GM12892 (cell line): ENCODE results near the gene CCDC149.

Experiments
- DNase-seq: peaks from one replicate; pipeline ENCODE4 v3.0.0; 2011; ENCODE audit not compliant: insufficient read length
- FAIRE-seq: peaks from 2 replicates; lab custom pipeline; 2011; peaks lifted over from hg19 to GRCh38; lab: Jason Lieb, UNC
- POLR2A ChIP-seq: IDR thresholded peaks from 2 replicates; pipeline ENCODE4 v1.6.1; 2011; ENCODE audit warnings: low read depth, low read length, control low read depth
- POLR2AphosphoS5 ChIP-seq: IDR thresholded peaks from 2 replicates; pipeline ENCODE4 v1.6.1; 2011; ENCODE audit warnings: low read depth, low read length, control low read depth
- TAF1 ChIP-seq: IDR thresholded peaks from 2 replicates; pipeline ENCODE4 v1.6.1; 2011; ENCODE audit warnings: low read depth, mild to moderate bottlenecking, control low read depth, low read length, borderline replicate concordance

Gene CCDC149

DNA sequence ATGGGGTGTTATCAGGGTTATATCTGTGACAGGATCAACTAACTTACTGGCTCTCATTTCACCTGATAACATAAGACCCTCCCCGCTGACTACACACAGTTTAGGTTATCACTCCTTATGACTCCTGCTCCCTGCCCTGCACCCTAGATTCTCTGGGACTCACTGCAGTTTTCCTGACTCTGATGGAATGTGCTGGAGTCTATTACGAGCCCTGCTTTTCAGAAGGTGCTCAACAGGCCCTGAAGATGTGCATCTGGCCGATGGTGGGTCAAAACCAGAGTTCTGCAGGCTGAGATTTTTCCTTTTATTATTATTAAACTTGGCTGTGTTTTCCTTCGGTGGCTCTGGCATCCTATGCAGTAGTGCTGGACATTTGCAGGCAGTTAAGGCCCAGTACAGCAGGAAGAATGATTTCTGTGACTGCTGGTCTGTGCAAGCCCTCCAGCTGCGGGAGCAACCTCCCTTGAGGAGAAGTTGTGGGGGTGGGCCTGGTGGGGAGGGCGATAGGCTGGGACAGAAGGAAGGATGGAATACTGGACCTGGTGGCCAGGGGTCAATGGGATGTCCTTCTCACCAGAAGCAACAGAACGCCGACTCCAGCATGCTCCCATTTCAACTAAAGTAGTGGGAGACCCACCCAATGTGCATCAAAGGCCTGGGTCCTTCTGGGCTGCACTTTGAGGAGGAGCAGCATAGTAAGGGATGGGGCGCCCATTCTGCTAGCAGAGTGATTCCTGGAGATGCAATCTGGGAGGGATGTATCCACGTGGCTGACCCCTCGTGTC is 106.4 kb downstream of the CCDC149 start:
- TF ChIP-seq POLR2AphosphoS5: no peak
- DNase-seq (no peak), FAIRE-seq (no peak)

DNA sequence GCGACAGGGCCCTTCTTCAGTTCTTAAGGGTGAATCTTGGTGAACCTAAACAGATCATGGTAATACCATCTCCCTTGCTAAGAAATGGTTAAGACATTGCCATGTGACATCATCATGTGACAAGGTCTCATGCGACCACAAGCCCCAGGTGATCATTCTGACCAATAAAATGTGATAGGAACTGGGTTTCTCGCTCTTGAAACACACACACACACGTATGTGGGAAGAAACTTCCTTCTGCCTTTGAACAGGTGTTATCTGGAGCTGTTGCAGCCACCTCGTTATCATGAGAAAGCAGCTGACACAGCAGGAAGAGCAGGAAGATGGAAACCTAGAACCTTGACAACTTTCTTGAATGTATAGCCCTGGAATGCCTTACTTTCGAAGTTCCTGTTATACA is 107.3 kb downstream of the CCDC149 start:
- FAIRE-seq: peak; percentile 48
- no peak for DNase-seq

DNA sequence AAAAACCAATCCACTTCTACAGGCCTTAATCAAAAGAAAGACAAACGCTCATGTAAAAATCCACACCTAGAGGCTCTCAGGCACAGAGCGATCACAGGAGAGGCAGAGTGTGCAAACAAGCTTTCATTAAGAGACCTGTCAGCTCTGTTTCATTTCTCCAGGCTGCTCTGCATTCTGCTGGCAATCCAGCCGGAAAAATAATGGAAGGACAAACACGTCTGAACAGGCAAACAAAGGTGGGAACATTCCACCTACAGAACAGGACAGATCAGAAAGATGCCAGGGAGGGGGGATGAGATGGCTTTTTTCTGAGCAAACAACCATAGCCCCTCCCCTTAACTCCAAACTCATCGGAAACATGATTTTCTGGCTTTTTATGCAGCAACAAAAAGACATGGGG is 107.8 kb downstream of the CCDC149 start:
- DNase-seq: no peak
- TF ChIP-seq POLR2A (no peak), TAF1 (no peak), POLR2AphosphoS5 (no peak)
- FAIRE-seq: no peak

More for the DNA sequence above, 107.3 kb downstream of the CCDC149 start:
- no peak for TF ChIP-seq TAF1
- no peak for TF ChIP-seq POLR2A
- no peak for TF ChIP-seq POLR2AphosphoS5

DNA sequence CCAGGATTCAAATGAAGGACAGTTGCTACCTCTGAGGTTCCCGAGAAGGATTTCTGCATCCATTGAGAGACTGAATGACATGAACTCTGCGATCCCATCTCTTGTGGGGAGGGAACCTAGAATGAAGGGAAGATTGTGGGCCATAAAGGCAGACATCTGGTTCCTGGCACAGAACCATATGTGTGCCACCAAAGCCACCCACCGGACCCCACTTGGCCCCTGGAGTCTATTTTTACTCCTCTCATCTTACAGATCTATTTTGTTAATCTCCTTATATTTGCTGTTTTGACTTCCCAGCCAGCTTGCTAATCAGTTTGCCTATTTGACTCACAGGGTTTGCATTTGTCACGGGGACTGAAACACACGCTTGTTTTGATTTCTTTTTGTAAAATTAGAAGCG is 110.2 kb downstream of the CCDC149 start:
- no peak for TF ChIP-seq TAF1
- no peak for DNase-seq
- no peak for FAIRE-seq

DNA sequence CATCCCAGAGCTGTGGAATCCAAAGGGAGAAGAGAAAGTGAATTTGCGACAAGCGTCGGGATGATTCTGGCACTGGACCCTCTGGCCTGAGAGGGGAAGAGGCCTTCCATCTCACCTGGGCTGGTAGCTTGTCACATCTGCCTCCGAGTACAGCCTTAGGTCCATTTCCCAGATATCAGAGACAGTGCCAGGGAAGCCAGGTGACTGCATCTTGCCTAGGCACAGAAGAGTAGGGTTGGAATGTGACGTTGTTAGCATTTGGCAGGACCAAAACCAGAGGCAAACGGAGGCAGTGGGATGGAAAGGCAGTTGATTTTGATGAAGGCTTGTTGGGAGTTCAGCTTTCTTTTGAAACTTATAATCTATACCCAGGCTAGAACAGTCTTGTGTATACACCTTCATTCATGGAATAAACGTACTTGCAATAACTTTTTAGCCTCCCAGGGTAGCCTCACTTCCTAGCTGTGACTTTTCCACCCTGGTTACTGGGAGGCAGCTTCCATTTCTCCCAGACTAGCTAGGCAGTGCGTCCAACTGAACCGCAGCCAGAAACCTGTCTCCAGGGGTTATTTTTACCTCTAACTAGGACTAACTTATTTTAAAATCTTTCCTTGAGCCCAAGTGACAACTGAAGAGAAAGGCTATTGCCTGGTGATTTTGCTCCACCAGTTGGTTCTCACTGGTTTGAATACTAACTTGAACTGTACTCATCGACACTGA is 111.5 kb downstream of the CCDC149 start:
- TF ChIP-seq POLR2AphosphoS5: no peak
- TF ChIP-seq POLR2A: no peak
- TF ChIP-seq TAF1: no peak
- FAIRE-seq: no peak
- no peak for DNase-seq

DNA sequence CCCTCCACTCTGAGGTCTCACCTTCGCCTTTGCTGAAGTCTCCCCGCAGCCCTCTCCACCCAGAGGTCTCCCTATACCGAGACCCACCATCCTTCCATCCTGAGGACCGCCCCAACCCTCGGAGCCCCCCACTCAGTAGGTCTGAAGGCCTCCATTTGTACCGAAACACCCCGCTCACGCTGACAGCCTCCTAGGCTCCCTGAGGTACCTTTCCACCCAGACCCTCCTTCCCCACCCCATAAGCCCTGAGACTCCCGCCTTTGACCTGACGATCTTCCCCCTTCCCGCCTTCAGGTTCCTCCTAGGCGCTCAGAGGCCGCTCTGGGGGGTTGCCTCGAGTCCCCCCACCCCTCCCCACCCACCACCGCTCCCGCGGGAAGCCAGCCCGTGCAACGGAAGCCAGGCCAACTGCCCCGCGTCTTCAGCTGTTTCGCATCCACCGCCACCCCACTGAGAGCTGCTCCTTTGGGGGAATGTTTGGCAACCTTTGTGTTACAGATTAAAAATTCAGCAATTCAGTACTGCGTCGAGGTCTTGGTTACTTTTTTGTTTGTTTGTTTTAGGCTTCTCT is 112.4 kb downstream of the CCDC149 start:
- FAIRE-seq: no peak
- TF ChIP-seq TAF1 (no peak), POLR2A (no peak), POLR2AphosphoS5 (no peak)
- DNase-seq: no peak

DNA sequence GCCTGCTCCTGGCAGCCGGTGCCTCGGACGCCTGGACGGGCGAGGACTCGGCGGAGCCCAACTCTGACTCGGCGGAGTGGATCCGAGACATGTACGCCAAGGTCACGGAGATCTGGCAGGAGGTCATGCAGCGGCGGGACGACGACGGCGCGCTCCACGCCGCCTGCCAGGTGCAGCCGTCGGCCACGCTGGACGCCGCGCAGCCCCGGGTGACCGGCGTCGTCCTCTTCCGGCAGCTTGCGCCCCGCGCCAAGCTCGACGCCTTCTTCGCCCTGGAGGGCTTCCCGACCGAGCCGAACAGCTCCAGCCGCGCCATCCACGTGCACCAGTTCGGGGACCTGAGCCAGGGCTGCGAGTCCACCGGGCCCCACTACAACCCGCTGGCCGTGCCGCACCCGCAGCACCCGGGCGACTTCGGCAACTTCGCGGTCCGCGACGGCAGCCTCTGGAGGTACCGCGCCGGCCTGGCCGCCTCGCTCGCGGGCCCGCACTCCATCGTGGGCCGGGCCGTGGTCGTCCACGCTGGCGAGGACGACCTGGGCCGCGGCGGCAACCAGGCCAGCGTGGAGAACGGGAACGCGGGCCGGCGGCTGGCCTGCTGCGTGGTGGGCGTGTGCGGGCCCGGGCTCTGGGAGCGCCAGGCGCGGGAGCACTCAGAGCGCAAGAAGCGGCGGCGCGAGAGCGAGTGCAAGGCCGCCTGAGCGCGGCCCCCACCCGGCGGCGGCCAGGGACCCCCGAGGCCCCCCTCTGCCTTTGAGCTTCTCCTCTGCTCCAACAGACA is 113.1 kb downstream of the CCDC149 start:
- TF ChIP-seq POLR2A: no peak
- TF ChIP-seq POLR2AphosphoS5: no peak
- no peak for TF ChIP-seq TAF1
- DNase-seq: no peak
- no peak for FAIRE-seq

DNA sequence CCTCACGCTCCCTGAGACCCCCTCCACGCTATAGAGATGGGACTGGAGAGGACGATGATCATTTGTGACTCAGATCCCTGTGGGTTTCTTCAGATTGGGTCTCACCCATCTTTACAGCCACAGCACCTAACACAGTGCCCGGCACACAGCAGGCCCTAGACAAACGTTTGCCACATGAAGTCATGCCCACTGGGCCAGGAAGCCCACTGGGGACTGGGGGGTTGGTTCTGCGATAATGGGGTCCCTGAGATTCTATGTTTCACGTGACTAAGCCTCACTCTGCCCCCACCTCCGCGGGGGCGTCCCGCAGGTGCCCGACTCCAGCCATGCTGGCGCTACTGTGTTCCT is 113.7 kb downstream of the CCDC149 start:
- FAIRE-seq: no peak
- TF ChIP-seq POLR2AphosphoS5: no peak
- TF ChIP-seq POLR2A: no peak
- no peak for TF ChIP-seq TAF1
- no peak for DNase-seq

DNA sequence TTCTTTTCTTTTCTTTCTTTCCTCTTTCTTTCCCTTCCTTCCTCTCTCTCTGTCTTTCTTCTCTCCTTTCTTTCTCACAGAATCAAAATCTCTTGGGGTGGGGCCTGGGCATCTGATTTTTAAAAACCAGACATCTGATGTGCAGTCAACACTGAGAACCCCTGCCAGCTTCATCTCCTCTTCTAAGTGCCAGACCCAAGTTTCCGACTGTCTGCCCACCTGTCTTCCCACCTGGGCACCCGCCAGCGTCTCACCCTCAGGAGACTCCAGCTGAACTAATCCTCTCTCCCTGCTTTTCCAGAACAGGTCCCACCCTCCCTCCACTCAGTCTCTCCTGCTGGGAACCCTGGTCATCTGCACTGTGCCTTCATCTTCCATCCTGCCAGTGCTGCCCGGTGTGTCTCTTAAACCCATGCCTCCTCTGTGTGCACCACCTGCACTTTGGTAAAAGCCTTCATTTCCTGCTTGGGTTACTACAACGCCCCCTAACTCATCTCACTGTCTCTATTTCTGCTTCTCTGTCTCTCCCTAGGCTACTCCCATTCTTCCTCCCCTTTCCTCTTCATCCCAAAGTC is 114.7 kb downstream of the CCDC149 start:
- FAIRE-seq (no peak), DNase-seq (no peak)
- TF ChIP-seq POLR2A: no peak
- no peak for TF ChIP-seq POLR2AphosphoS5
- no peak for TF ChIP-seq TAF1

DNA sequence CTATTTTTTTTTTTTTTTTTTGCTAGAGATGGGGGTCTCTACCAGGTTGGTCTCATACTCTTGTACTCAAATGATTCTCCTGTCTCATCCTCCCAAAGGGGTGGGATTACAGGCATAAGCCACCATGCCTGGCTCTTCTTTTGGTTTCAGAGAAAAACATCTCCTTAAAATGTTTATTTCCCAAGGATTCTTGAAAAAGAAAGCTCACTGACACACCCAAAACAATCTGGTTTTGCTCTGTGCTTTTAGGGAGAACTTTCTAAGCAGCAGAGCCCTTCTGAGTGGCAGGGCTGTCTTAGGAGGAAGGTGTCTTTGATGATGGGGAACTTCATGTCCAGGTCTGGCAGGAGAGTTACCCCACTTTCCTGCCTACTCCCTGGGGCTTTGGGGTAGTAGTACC is 116.2 kb downstream of the CCDC149 start:
- DNase-seq: no peak
- FAIRE-seq: no peak
- TF ChIP-seq TAF1 (no peak), POLR2AphosphoS5 (no peak), POLR2A (no peak)

DNA sequence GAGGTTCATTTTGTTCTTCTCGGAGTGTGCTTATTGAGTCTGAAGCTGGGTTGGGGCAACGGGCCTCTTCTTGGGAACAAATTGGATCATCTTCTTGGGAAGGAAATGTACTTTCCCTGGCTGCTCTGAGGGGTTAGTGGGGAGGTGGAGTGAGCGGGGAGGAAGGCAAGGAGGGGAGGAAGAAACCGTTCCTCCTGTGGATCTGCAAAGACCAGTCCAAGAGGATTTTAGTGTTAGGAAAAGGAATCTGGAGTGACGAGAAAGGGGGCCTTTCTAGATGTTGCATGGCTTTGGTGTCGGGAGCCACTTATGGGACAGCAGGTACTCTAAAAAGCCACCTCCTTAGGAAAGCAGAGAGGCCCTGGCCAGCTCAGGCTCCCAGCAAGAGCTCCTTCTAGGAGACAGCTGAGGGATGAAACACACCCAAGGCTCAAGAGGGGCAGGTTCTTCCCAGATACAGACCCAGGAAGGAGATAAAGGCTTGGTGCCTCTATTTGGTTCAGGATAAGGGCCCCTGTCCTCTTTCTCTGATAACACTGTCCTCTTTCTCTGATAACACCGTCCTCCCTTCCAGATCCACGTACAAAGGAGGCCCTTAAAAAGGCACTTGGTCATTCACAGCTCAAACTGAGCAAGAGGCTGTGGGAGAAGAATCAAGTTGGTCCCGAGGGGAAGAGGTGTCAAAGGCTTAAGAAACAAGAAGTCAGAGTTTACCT is 117.0 kb downstream of the CCDC149 start:
- DNase-seq (no peak), FAIRE-seq (no peak)
- TF ChIP-seq POLR2AphosphoS5 (no peak), TAF1 (no peak), POLR2A (no peak)
